Fibroblast of lung (primary cell): ENCODE results near the gene MAN1A1.

Experiments
- EZH2 ChIP-seq: IDR thresholded peaks from 2 replicates; pipeline ENCODE4 v1.5.1; 2012; ENCODE audit warnings: low read length, control low read depth, mild to moderate bottlenecking; ENCODE audit errors: missing control alignments
- TF ChIP-seq, protein P1 (sequence below), 2 donors: IDR thresholded peaks in 1 of 2; conservative IDR thresholded peaks in 1 of 2; 1 replicate in 1 of 2; 2 replicates in 1 of 2; pipeline ENCODE4 v1.5.1; 2011 to 2012; ENCODE audit warnings: low read length in 2 of 2, control low read depth in 1 of 2, inconsistent platforms in 1 of 2, low read depth in 1 of 2, mild to moderate bottlenecking in 1 of 2

DNA sequence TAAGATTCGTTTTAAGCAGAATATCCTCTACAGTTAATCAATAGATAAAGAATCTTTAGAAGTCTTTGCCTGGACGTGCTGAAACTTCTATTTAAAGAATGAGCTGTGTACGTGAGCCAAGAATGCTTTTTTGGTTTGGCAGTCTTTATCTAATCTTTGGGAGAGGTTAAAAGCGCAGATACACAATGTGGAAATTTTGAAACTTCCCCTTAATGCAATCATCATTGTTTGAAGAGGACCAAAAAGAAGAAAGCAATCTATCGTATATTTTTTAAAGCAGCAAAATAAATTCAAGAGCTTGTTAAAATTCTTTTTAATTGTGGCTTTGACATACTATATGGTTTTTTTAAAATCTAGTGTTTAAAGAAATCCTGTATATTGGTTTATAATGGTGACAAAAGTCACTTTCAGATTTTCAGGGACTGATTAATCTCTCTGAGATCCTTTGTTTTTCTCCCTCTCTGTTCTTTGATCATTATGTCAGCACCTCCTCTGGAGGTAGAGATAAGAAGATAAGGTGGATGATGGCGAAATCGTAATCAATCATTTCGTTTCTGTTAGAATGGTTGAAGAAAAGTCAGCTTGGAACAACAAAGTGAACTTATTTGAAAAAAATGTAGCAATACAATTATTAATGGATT is 179.0 kb downstream of the MAN1A1 start:
- TF ChIP-seq, protein P1, sequence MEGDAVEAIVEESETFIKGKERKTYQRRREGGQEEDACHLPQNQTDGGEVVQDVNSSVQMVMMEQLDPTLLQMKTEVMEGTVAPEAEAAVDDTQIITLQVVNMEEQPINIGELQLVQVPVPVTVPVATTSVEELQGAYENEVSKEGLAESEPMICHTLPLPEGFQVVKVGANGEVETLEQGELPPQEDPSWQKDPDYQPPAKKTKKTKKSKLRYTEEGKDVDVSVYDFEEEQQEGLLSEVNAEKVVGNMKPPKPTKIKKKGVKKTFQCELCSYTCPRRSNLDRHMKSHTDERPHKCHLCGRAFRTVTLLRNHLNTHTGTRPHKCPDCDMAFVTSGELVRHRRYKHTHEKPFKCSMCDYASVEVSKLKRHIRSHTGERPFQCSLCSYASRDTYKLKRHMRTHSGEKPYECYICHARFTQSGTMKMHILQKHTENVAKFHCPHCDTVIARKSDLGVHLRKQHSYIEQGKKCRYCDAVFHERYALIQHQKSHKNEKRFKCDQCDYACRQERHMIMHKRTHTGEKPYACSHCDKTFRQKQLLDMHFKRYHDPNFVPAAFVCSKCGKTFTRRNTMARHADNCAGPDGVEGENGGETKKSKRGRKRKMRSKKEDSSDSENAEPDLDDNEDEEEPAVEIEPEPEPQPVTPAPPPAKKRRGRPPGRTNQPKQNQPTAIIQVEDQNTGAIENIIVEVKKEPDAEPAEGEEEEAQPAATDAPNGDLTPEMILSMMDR (conservative IDR thresholded peaks at IDR 0.05 in 1 of 2, IDR thresholded peaks at IDR 0.05 in 1 of 2; ENCODE audit: low read depth in 1 of 2, low read length in 2 of 2): no peak
- TF ChIP-seq EZH2: no peak
